GM12872 (cell line): Measurements from ENCODE around the gene RALGAPB.

ENCODE experiments used
- CTCF ChIP-seq: IDR thresholded peaks from 3 replicates; pipeline ENCODE4 v1.5.1; 2011; ENCODE audit warnings: low read depth, mild to moderate bottlenecking, low read length, moderate library complexity; ENCODE audit not compliant: insufficient read depth

Gene RALGAPB

GRCh38 chr20:38588303-38588702 is 115.7 kb downstream of the RALGAPB start:
- TF ChIP-seq CTCF: no peak

DNA sequence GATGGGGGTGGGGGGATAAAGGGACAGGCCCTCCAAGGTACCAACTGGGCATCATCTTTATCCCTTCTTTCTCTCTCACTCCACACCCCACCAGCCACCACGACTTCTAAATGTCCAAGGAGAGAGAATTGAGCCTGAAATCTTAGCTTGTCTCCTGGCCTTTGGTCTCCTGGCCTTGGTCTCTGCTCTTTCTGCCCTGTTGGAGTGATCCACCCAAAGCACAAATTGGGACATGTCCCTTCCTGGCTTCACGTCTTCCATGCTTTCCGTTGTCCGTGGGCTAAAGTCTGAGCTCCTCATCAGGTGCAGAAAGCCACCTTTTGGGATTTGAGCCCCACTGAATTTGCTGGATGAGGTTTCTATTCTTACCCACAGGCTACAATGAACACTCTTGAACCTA is 116.7 kb downstream of the RALGAPB start:
- no peak for TF ChIP-seq CTCF

GRCh38 chr20:38589967-38590675 is 117.5 kb downstream of the RALGAPB start:
- TF ChIP-seq CTCF: no peak

- no peak for TF ChIP-seq CTCF
Observed at GRCh38 chr20:38590676-38591473, 118.2 kb downstream of the RALGAPB start.

DNA sequence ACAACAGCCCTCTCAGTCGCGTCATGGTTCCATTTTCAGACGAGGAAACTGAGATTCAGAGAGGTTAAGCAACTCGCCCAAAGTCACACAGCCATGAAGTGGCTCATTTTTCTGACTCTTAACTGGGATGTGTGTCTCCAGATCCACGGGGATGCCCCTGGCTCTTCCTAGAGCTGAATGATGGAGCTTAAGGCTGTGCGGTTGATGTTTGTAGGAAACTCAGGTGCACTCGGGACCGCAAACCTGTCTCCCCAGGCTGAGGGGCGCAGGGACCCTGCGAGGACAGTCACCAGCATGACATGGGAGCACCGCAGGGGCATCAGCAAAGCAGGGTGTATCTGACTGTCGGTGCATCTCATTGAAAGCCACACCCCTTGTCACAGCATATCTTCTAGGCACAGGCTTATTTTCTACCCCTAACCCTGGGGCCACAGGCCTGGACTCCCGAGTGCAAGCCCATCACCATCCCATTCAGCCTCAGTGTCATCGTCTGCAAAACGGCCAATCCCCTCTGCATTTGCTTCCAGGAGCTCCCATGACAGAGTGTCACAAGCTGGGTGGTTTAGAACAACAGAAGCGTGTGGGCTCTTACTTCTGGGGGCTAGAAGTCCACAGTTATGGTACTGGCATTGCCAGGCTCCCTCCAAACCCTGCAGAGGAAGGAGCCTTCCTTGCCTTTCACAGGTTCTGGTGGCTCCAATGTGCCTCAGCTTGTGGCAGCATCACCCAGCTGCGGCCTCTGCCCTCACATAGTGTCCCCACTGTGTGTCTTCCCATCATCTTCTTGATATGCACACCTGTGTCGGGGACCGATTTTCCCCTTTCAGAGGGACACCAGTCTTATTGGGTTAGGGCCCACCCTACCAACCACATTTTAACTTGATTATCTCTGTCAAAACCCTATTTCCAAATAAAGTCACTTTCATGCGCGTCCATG is 119.1 kb downstream of the RALGAPB start:
- no peak for TF ChIP-seq CTCF

- TF ChIP-seq CTCF: no peak
Observed at GRCh38 chr20:38599410-38599882, 126.8 kb downstream of the RALGAPB start.

DNA sequence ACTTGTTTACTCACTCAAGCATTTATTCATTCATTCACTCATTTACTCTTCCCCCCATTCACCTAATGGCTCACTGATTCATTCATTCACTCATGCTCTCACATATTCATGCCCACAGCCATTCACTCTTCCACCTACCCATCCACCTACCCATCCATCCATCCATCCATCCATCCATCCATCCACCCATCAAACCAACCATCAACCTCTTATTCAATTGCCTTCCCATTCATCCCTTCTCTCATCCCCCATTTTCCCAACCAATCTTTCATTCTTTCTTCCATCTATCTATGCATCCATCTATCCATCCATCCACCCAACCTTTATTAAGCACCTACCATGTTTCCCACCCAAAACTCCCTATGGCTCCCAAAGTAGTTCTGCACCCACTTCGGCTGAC is 127.4 kb downstream of the RALGAPB start:
- no peak for TF ChIP-seq CTCF
